ENCODE results near the gene DCC. TPM values are rescaled to one million over a fixed set of nuclear protein-coding genes. Genes with fewer than 3 reads are reported as not detected.

Gene DCC
- total RNA-seq, 2 donors from 2014 or later: 0.33 TPM; not detected in 1

DNA sequence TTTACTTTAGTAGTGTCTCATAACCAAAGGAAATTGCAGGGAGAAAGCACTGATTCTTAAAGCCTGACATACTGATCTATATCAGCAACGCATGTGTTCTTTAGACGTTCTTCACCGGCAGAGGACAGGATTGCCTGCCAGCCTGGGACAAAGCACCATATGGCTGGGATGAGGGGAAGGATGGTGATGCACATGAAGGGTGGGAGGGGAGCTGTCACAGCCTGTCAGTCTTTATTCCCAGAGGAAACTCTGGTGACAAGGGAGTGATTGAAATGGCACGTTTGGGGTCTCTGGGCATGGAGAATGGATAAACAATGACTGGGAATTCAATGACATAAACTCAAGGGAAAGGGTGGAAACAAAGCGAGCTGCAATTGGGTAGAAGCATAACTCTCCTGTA is 808.1 kb downstream of the DCC start:
- H3K36me3 ChIP-seq (replicated peaks in 1 of 2; ENCODE audit: insufficient read depth in 1 of 2, low read depth in 2 of 2): no peaks in the 10 kb centered on the region
- no peak overlapping the region for H3K4me3 ChIP-seq
- H3K27ac ChIP-seq: no peak overlapping the region
- no peak for ATAC-seq
- intact Hi-C loops (cut with DNase I): no loop called here
- no peaks in the 10 kb centered on the region for H3K4me1 ChIP-seq
- WGBS, 2 donors: 46 to 58% methylated on average over 5 of the region's 5 CpGs
- no peaks in the 10 kb centered on the region for H3K9me3 ChIP-seq
- no peak for DNase-seq
- TF ChIP-seq, protein P1, sequence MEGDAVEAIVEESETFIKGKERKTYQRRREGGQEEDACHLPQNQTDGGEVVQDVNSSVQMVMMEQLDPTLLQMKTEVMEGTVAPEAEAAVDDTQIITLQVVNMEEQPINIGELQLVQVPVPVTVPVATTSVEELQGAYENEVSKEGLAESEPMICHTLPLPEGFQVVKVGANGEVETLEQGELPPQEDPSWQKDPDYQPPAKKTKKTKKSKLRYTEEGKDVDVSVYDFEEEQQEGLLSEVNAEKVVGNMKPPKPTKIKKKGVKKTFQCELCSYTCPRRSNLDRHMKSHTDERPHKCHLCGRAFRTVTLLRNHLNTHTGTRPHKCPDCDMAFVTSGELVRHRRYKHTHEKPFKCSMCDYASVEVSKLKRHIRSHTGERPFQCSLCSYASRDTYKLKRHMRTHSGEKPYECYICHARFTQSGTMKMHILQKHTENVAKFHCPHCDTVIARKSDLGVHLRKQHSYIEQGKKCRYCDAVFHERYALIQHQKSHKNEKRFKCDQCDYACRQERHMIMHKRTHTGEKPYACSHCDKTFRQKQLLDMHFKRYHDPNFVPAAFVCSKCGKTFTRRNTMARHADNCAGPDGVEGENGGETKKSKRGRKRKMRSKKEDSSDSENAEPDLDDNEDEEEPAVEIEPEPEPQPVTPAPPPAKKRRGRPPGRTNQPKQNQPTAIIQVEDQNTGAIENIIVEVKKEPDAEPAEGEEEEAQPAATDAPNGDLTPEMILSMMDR (IDR thresholded peaks at IDR 0.05): no peak
- TF ChIP-seq POLR2A (IDR thresholded peaks at IDR 0.05): no peak
- H3K27me3 ChIP-seq: no peaks in the 10 kb centered on the region

DNA sequence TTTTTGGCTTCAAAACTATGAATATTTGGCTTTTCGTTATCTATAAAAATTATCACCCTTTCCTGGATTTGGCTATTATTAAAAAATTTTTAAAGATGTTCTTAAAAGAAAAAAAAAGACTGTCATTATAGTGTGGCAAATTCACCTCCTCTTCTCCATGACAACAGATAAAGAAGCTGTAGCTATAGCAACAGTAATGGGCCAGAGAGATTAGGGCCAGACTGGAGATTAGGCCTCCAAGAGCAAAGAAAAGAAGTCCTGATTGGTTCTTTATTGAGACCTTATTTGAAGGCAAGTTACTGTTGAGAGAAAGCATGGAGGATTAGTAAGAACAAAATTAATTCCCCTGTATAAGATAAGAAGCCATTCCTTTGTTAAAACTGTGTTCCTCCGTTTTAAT is 812.5 kb downstream of the DCC start:
- intact Hi-C loops (cut with DNase I): no loop called here
- Histone ChIP-seq H3K4me1 (no peaks in the 10 kb centered on the region), H3K27me3 (no peaks in the 10 kb centered on the region), H3K36me3 (replicated peaks in 1 of 2; ENCODE audit: insufficient read depth in 1 of 2, low read depth in 2 of 2) (no peaks in the 10 kb centered on the region), H3K9me3 (no peaks in the 10 kb centered on the region), H3K27ac (no peak overlapping the region), H3K4me3 (no peak overlapping the region)
- TF ChIP-seq POLR2A (IDR thresholded peaks at IDR 0.05): no peak
- TF ChIP-seq, protein P1 (IDR thresholded peaks at IDR 0.05): no peak
- ATAC-seq (no peak), DNase-seq (no peak)
- WGBS, 2 donors: 65 to 67% methylated on average over 2 of the region's 2 CpGs

DNA sequence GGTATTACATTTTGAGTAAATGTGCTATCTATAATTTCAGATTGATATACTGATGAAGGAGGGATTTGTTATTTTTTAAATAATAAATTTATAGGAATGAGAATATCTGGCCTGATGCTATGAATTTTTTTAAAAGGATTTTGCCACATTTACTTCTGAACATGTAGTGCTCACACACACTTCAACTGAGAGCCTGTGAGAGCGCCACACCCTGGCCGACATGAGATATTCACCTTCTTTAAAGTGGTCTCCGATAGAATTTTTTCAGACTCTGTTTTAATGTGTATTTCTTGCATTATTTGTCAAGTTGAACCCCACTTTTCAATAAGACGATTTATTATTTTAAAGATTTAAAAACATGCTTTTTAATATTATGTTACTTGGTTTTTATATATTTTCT is 813.3 kb downstream of the DCC start:
- TF ChIP-seq, protein P1 (IDR thresholded peaks at IDR 0.05): peak in 1 of 7 experiments; percentile 26
- no peak for TF ChIP-seq POLR2A (IDR thresholded peaks at IDR 0.05)
- Histone ChIP-seq H3K36me3 (replicated peaks in 1 of 2; ENCODE audit: insufficient read depth in 1 of 2, low read depth in 2 of 2) (no peaks in the 10 kb centered on the region), H3K4me3 (no peak overlapping the region), H3K4me1 (no peaks in the 10 kb centered on the region), H3K27me3 (no peaks in the 10 kb centered on the region), H3K27ac (no peak overlapping the region), H3K9me3 (no peaks in the 10 kb centered on the region)
- ATAC-seq (no peak), DNase-seq (peak in 1 of 4 donors; percentile 8)
- intact Hi-C loops (cut with DNase I): no loop called here
- WGBS, 2 donors: 18 to 36% methylated on average over 4 of the region's 4 CpGs

DNA sequence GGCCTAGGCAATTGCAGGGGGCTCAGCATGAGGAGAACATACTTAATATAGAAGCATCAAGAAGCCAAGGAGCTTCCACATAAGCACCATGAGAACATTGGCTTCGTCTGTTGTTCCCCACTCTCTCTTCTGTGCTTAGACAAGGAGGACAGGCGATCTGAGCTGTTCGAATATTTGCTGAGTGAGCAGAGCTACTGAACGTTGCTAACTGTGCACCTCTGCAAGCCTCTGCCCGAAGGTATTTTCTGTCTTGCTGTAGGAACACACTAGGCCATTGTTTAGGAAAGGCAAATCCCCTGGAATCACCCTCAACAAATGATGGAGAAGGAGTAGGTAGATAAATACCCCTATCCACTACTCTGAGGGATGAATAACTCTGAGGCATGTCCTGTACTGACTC is 813.8 kb downstream of the DCC start:
- DNase-seq (no peak), ATAC-seq (no peak)
- Histone ChIP-seq H3K9me3 (no peaks in the 10 kb centered on the region), H3K4me1 (no peaks in the 10 kb centered on the region), H3K27me3 (no peaks in the 10 kb centered on the region), H3K36me3 (replicated peaks in 1 of 2; ENCODE audit: insufficient read depth in 1 of 2, low read depth in 2 of 2) (no peaks in the 10 kb centered on the region), H3K27ac (no peak overlapping the region), H3K4me3 (no peak overlapping the region)
- intact Hi-C loops (cut with DNase I): no loop called here
- TF ChIP-seq, protein P1 (IDR thresholded peaks at IDR 0.05): no peak
- TF ChIP-seq POLR2A (IDR thresholded peaks at IDR 0.05): no peak
- 29 to 50% methylated on average over 5 of the region's 5 CpGs for WGBS, 2 donors

DNA sequence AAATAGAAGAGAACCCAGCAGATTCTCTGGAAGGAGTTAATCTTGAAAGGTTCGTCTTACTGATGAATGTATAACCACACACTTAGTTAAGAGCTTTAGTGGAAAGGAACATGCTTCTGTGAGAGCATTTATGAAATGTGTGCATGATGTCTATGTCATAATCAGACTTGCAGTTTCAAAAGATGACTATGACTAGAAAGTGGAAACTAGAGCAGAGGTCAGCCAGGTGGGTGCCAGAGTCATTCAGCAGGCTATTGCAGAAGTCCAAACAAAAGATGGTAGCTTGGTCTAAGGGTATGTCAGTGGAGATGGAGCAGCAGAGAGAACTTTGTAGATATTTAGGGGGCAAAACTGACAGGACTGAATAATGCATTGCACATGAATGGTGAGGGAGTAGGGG is 825.8 kb downstream of the DCC start:
- Histone ChIP-seq H3K36me3 (replicated peaks in 1 of 2; ENCODE audit: insufficient read depth in 1 of 2, low read depth in 2 of 2) (no peaks in the 10 kb centered on the region), H3K4me3 (no peak overlapping the region), H3K27me3 (no peaks in the 10 kb centered on the region), H3K4me1 (no peaks in the 10 kb centered on the region), H3K9me3 (no peaks in the 10 kb centered on the region), H3K27ac (no peak overlapping the region)
- DNase-seq (no peak), ATAC-seq (no peak)
- no peak for TF ChIP-seq POLR2A (IDR thresholded peaks at IDR 0.05)
- TF ChIP-seq, protein P1 (IDR thresholded peaks at IDR 0.05): no peak
- 41 to 57% methylated on average over 1 of the region's 1 CpG for WGBS, 2 donors
- intact Hi-C loops (cut with DNase I): no loop called here

Data from body of pancreas (tissue), 4 donors.